H9 (cell line): ENCODE results near the gene VWC2L. TPM values are rescaled to one million over a fixed set of nuclear protein-coding genes. Genes with fewer than 3 reads are reported as not detected.

ENCODE experiments used
- DNase-seq: peaks from one replicate; pipeline ENCODE4 v3.0.0-alpha.2; 2017
- H2AFZ ChIP-seq: one replicate; pipeline ENCODE4 v1.6.1; 2013; ENCODE audit warnings: mild to moderate bottlenecking, low read length, control low read depth, moderate library complexity
- H2AK5ac ChIP-seq: 2 replicates; pipeline ENCODE4 v1.6.1; 2013; ENCODE audit warnings: low read length, control low read depth, mixed read lengths; ENCODE audit not compliant: insufficient read length
- H2BK120ac ChIP-seq: one replicate; pipeline ENCODE4 v1.6.1; 2013; ENCODE audit warnings: low read depth, mild to moderate bottlenecking, low read length, control low read depth, inconsistent platforms; ENCODE audit not compliant: poor library complexity, severe bottlenecking
- H2BK12ac ChIP-seq: 2 replicates; pipeline ENCODE4 v1.6.1; 2013; ENCODE audit warnings: low read length, control low read depth, mixed read lengths, low read depth; ENCODE audit not compliant: insufficient read length
- H2BK15ac ChIP-seq: 2 replicates; pipeline ENCODE4 v1.6.1; 2013; ENCODE audit warnings: low read depth, low read length, control low read depth
- H2BK20ac ChIP-seq: one replicate; pipeline ENCODE4 v1.6.1; 2013; ENCODE audit warnings: low read depth, mild to moderate bottlenecking, low read length, control low read depth, inconsistent platforms; ENCODE audit not compliant: poor library complexity, severe bottlenecking
- H2BK5ac ChIP-seq: 2 replicates; pipeline ENCODE4 v1.6.1; 2013; ENCODE audit warnings: low read length, control low read depth, mixed read lengths; ENCODE audit not compliant: insufficient read length
- H3K14ac ChIP-seq: 2 replicates; pipeline ENCODE4 v1.6.1; 2013; ENCODE audit warnings: low read length, control low read depth; ENCODE audit not compliant: insufficient read depth
- H3K18ac ChIP-seq: 2 replicates; pipeline ENCODE4 v1.6.1; 2013; ENCODE audit warnings: low read depth, mild to moderate bottlenecking, mixed read lengths, low read length, control low read depth; ENCODE audit not compliant: insufficient read length
- H3K23ac ChIP-seq: 2 replicates; pipeline ENCODE4 v1.6.1; 2013; ENCODE audit warnings: low read length, control low read depth, mixed read lengths, low read depth; ENCODE audit not compliant: insufficient read length
- H3K23me2 ChIP-seq: 2 replicates; pipeline ENCODE4 v1.6.1; 2013; ENCODE audit warnings: low read depth, mild to moderate bottlenecking, mixed read lengths, low read length, control low read depth; ENCODE audit not compliant: insufficient read length, poor library complexity, severe bottlenecking
- H3K27ac ChIP-seq: 2 replicates; pipeline ENCODE4 v1.5.1; 2013; ENCODE audit warnings: low read length, control low read depth, mixed read lengths, low read depth; ENCODE audit not compliant: insufficient read length
- H3K27me3 ChIP-seq: 2 replicates; pipeline ENCODE4 v1.6.1; 2013; ENCODE audit warnings: low read length, control low read depth, inconsistent platforms; ENCODE audit not compliant: insufficient read depth
- H3K4ac ChIP-seq: 2 replicates; pipeline ENCODE4 v1.6.1; 2013; ENCODE audit warnings: low read depth, mild to moderate bottlenecking, control low read depth, inconsistent platforms, low read length, moderate library complexity
- H3K4me1 ChIP-seq: 2 replicates; pipeline ENCODE4 v1.6.1; 2013; ENCODE audit warnings: low read length, control low read depth, inconsistent platforms; ENCODE audit not compliant: insufficient read depth
- H3K4me2 ChIP-seq: 2 replicates; pipeline ENCODE4 v1.6.1; 2013; ENCODE audit warnings: low read length, control low read depth, mixed read lengths; ENCODE audit not compliant: insufficient read length, insufficient read depth
- H3K56ac ChIP-seq: 2 replicates; pipeline ENCODE4 v1.6.1; 2013; ENCODE audit warnings: low read depth, mild to moderate bottlenecking, mixed read lengths, low read length, control low read depth; ENCODE audit not compliant: insufficient read length
- H3K79me1 ChIP-seq: 2 replicates; pipeline ENCODE4 v1.6.1; 2013; ENCODE audit warnings: low read depth, mild to moderate bottlenecking, moderate library complexity, low read length, control low read depth, inconsistent platforms; ENCODE audit not compliant: insufficient read depth, poor library complexity, severe bottlenecking
- H3K79me2 ChIP-seq: 2 replicates; pipeline ENCODE4 v1.6.1; 2013; ENCODE audit warnings: low read length, control low read depth, inconsistent platforms; ENCODE audit not compliant: insufficient read depth
- H3K9ac ChIP-seq: 2 replicates; pipeline ENCODE4 v1.6.1; 2013; ENCODE audit warnings: low read length, control low read depth, mixed read lengths; ENCODE audit not compliant: insufficient read length; ENCODE audit errors: extremely low read depth
- H3K9me3 ChIP-seq: one replicate; pipeline ENCODE4 v1.6.1; 2013; ENCODE audit warnings: low read depth, low read length, inconsistent platforms; ENCODE audit not compliant: control insufficient read depth
- H3T11ph ChIP-seq: one replicate; pipeline ENCODE4 v1.6.1; 2013; ENCODE audit warnings: mild to moderate bottlenecking, low read length, control low read depth, inconsistent platforms
- H4K20me1 ChIP-seq: one replicate; pipeline ENCODE4 v1.6.1; 2013; ENCODE audit not compliant: control insufficient read depth, insufficient read length, insufficient read depth
- H4K5ac ChIP-seq: 2 replicates; pipeline ENCODE4 v1.6.1; 2013; ENCODE audit warnings: low read depth, mild to moderate bottlenecking, mixed read lengths, low read length, control low read depth; ENCODE audit not compliant: insufficient read length
- H4K8ac ChIP-seq: replicated peaks from 2 replicates; pipeline ENCODE4 v1.6.1; 2013; ENCODE audit warnings: low read length, control low read depth, mixed read lengths, low read depth; ENCODE audit not compliant: insufficient read length
- H4K91ac ChIP-seq: 2 replicates; pipeline ENCODE4 v1.6.1; 2013; ENCODE audit warnings: low read depth, mild to moderate bottlenecking, moderate library complexity, mixed read lengths, low read length, control low read depth; ENCODE audit not compliant: insufficient read length
- H3K27ac Mint-ChIP-seq, 3 experiments: 2 replicates in 2 of 3; 3 replicates in 1 of 3; pipeline ENCODE4 v1.8.0; 2020 to 2021; ENCODE audit warnings: mixed read lengths in 3 of 3, mild to moderate bottlenecking in 1 of 3, moderate library complexity in 1 of 3
- H3K27me3 Mint-ChIP-seq: 2 replicates; pipeline ENCODE4 v1.8.0; 2021; ENCODE audit warnings: low read depth, mild to moderate bottlenecking, moderate library complexity, mixed read lengths
- H3K36me3 Mint-ChIP-seq, 3 experiments: 2 replicates in 2 of 3; 3 replicates in 1 of 3; pipeline ENCODE4 v1.8.0; 2020 to 2021; ENCODE audit warnings: low read depth in 3 of 3, mixed read lengths in 3 of 3; ENCODE audit not compliant: insufficient read depth in 1 of 3
- H3K4me1 Mint-ChIP-seq, 2 experiments: 2 replicates each; pipeline ENCODE4 v1.8.0; 2020; ENCODE audit warnings: mixed read lengths in 2 of 2
- H3K4me3 Mint-ChIP-seq, 2 experiments: 2 replicates in 1 of 2; 3 replicates in 1 of 2; pipeline ENCODE4 v1.8.0; 2020 to 2021; ENCODE audit warnings: mild to moderate bottlenecking in 2 of 2, mixed read lengths in 2 of 2, moderate library complexity in 1 of 2
- H3K9me3 Mint-ChIP-seq, 2 experiments: 2 replicates in 1 of 2; 3 replicates in 1 of 2; pipeline ENCODE4 v1.8.0; 2020; ENCODE audit warnings: mild to moderate bottlenecking in 2 of 2, mixed read lengths in 2 of 2, moderate library complexity in 1 of 2
- WGBS: extraction: QIAGEN DNeasy Blood & Tissue Kit; methylation state at CpG from one replicate; pipeline ENCODE4 v1.1.7; 2013; ENCODE audit warnings: missing lambda C conversion rate, low lambda C conversion rate, mixed read lengths; ENCODE audit not compliant: insufficient read length; ENCODE audit errors: extremely low coverage; 5-methylcytosine and 5-hydroxymethylcytosine counted together
- total RNA-seq: library from RNA; stranded (reverse); gene quantifications from 2 replicates; pipeline ENCODE4 v1.2.1, GENCODE V29; 2021
- TF ChIP-seq, protein P1 (sequence below): fragments of 200-600 bp; sonication (generic); conservative IDR thresholded peaks from 3 replicates; pipeline ENCODE4 v1.8.0; 2021; ENCODE audit warnings: antibody characterized with exemption, mild to moderate bottlenecking

Gene VWC2L
- total RNA-seq, 1 experiment from 2014 or later, result not detected

DNA sequence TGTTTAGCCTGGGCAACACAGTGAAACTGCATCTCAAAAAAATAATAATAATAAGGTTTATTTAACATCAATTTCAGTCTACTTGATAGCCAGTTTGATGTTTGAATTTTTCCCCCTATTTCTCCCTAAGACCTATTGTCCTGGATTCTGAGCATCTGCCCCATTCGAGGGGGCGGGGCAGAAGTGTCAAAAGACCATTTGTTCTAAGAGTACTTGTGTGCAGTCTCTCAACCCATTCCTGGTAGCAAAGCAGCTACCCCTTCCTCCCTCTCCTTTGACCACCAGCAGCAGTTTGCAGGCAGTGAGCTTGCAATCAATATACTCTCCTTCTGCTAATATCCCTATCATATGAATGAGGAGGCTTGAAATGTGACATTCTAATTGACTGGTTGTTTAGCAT lies 71.9 kb downstream of the VWC2L start:
- Histone ChIP-seq H2BK5ac (no peak overlapping the region), H2AK5ac (no peak overlapping the region), H3K4me2 (no peak overlapping the region), H3K9me3 (no peaks in the 10 kb centered on the region), H4K8ac (no peak overlapping the region), H2AFZ (no peak overlapping the region), H4K20me1 (no peaks in the 10 kb centered on the region), H2BK12ac (no peak overlapping the region), H3K27me3 (no peaks in the 10 kb centered on the region), H2BK20ac (no peak overlapping the region), H3K79me2 (no peaks in the 10 kb centered on the region), H3K9ac (no peak overlapping the region), H3K18ac (no peak overlapping the region), H3K79me1 (no peaks in the 10 kb centered on the region), H4K91ac (no peak overlapping the region), H3K56ac (no peak overlapping the region), H3T11ph (no peak overlapping the region), H2BK15ac (no peak overlapping the region), H3K4me1 (no peaks in the 10 kb centered on the region), H3K14ac (no peak overlapping the region), H2BK120ac (no peak overlapping the region), H3K23ac (no peak overlapping the region), H3K27ac (no peak overlapping the region), H3K4ac (no peak overlapping the region), H3K23me2 (no peaks in the 10 kb centered on the region), H4K5ac (no peak overlapping the region)
- H3K9me3 Mint-ChIP-seq, result no peaks in the 10 kb centered on the region
- no peaks in the 10 kb centered on the region for H3K27me3 Mint-ChIP-seq
- no peak overlapping the region for H3K4me3 Mint-ChIP-seq
- H3K4me1 Mint-ChIP-seq, result peaks cover 4% of the 10 kb centered on the region in 2 experiments; a peak in 3 of 4 replicates
- no peak overlapping the region for H3K27ac Mint-ChIP-seq
- H3K36me3 Mint-ChIP-seq, result no peaks in the 10 kb centered on the region
- no CpG with 5 or more reads among the region's 2 CpGs for WGBS
- no peak for DNase-seq
- TF ChIP-seq, protein P1, sequence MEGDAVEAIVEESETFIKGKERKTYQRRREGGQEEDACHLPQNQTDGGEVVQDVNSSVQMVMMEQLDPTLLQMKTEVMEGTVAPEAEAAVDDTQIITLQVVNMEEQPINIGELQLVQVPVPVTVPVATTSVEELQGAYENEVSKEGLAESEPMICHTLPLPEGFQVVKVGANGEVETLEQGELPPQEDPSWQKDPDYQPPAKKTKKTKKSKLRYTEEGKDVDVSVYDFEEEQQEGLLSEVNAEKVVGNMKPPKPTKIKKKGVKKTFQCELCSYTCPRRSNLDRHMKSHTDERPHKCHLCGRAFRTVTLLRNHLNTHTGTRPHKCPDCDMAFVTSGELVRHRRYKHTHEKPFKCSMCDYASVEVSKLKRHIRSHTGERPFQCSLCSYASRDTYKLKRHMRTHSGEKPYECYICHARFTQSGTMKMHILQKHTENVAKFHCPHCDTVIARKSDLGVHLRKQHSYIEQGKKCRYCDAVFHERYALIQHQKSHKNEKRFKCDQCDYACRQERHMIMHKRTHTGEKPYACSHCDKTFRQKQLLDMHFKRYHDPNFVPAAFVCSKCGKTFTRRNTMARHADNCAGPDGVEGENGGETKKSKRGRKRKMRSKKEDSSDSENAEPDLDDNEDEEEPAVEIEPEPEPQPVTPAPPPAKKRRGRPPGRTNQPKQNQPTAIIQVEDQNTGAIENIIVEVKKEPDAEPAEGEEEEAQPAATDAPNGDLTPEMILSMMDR, result no peak
